GM19324 (cell line): ENCODE measurements around the gene SMR3A.
A peak's percentile ranks its signal among the peaks of the same experiment; 100 is the strongest.

Experiments used
- ATAC-seq: cut with Tn5 transposase; IDR thresholded peaks from one replicate; pipeline ENCODE4 v1.9.1; 2021; ENCODE audit warnings: mild to moderate bottlenecking, moderate library complexity; ENCODE audit not compliant: unreplicated experiment, low FRiP score

Gene SMR3A

GRCh38 chr4:70360460-70360859, at the start of gene SMR3A:
SMR3A (plus strand) TSS chr4:70360760; CDS start chr4:70362116, 1,356 bp downstream.
- ATAC-seq, result no peak

DNA sequence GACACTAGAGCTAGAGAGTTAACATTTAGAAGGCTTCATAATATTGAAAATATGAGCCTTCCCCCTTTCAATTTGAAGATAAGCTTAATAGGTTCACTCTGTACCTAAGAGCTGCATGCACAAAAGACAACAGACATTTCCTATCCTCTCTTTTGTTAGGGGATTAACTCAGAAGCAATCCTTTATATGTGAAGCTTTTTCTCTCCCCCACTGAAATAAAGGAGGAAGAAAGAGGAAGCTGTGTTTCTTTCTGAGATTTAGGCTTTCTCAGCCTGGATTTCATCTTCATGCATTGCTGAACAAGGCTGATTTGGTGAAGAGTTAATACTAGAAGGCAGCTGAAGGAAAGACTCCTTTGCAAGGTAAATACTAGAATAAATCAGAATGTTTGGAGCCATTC, 46.8 kb upstream of the SMR3A start:
- ATAC-seq, result no peak

DNA sequence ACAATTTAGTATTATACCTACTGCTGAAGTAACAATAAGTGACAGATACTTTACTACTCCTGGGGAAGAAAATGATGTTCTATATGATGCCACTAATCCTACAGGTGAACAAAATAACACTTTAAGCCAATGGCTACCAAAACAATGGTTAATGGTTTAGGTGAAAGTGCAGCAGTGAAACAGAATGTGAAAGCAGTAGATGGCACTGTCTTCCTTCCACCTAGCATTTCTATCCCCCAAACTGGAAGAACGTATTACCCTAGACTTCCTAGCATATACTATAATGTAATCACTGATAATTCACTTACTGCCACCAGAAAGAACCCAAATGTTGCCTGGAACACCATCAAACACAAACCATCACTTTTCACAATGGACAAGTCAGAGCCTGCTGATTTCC, 44.6 kb upstream of the SMR3A start:
- peak; percentile 75 for ATAC-seq

DNA sequence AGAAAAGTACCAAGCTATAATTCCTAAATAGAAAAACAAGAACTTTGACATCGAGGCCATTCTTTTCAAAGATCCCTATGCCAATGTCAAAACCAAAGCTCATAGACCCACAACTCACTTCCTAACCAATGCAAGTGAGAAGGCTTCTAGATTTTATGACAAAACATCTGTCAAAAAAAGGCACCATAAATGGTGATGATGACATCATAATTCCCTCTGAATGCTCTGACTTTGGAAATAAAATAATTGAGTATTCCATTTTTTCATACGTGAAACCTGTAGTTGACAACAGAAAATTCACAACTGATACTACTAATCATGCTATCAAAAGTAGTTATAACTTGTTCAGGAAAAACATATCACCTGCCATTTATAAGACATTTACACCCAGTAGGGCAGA, 34.5 kb upstream of the SMR3A start:
- no peak for ATAC-seq

DNA sequence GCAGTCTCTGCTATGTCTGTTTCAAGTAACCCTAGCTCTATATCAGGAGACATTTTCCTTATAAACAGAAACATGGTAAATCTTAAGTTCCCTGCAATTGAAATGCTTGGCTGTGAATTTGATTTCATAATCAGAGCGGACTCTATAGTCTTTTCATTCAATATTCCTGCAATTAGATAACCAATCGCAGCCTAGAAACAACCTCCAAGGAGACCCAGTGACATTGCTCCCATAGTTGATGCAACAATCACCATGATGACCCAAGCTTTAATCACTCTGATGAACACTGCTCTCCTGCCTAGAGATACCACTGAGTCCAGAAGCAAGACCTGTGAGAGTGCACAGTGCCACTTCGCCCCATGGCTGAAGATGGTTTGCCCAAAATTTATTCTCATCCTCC, 25.9 kb upstream of the SMR3A start, which contains the start of gene CABS1:
Gene CABS1, plus strand, starts transcription at position 301 of the 400 bp plus-strand sequence. Its CDS starts 59 bp downstream, at position 360.
- no peak for ATAC-seq

GRCh38 chr4:70336043-70336442, 24.5 kb upstream of the SMR3A start:
- ATAC-seq, result no peak

GRCh38 chr4:70337886-70338420, 22.6 kb upstream of the SMR3A start:
- no peak for ATAC-seq

GRCh38 chr4:70356185-70356584, 4.4 kb upstream of the SMR3A start:
- no peak for ATAC-seq

DNA sequence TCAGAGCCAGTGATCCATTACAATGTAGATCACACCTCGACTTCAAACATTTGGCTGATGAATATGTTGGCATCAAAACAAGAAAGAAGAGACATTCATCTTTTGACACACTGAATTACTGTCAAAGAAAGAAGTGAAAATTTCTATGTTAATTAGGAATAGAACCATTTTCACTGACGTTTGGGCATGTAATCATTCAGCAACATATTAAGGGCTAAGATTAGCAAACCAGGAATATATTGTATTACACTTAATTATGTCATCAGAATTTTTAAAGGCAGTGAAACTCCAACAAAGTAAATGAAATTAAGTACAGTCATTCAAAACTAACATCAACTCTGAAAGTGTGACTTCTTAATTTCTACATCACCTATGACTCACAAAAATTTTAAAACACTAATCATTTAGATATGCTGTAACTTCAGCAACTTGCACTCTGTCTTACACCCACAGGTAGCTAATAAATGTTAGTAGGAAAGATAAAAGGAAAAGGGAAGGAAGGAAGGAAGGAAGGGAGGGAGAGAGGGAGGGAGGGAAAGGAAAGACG, 1.4 kb upstream of the SMR3A start:
- ATAC-seq, result no peak

DNA sequence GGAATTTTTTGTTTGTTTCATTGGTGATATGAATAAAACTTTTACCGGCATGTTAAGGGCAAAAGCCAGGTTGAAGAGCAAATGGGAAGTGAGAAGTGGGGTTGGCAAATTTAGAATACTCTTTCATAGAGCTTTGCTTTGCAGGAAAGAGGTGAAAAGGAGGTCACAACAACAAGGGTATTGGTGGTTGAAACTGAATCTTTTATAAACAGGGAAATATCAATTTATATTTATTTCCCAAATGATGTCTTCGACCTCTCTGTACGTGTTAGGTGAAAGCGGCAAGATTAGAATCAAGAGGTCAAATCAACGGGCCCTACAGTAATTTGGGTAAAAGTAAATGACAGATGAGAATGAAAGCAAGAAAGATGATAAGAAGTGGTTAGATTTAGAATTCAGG, 3.4 kb downstream of the SMR3A start:
- peak; percentile 65 for ATAC-seq

DNA sequence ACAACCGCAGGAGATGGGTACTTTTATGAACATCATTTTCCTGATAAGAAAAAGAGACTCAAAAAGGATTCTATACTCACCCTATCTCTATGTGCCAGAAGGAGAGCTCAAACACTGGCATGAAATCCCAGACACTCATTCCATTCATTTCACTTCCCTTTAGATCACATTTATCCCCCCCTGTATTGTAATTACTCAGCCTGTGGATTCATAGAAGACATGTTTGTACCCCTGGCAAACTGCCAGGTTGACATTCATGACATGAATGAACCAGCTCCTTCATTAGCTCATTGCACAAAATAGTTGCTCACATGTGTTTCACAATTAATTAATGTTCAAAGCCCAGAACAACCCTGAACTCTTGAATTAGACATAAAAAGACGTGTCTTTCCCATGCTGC, 4.9 kb downstream of the SMR3A start:
- no peak for ATAC-seq

GRCh38 chr4:70367813-70368212, 7.3 kb downstream of the SMR3A start:
- no peak for ATAC-seq

DNA sequence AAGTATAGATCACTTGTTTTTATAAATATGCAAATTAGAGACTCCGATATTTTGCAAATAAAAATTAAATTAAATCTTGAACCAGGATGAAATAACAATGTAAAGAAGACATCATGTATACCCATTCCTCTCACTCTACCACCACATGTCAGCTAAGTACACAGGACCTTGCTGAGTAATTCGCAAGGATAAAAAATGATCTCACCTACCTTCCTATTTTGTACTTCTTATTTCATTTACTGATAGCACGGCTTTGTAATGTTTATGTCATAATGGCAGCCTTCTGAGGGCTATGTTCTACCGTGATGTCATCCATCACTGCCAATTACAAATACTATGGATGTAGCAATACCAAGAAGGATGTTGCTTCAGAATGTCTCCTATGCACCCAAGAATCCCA, 11.4 kb downstream of the SMR3A start:
- no peak for ATAC-seq

GRCh38 chr4:70372760-70373159, 12.2 kb downstream of the SMR3A start:
- ATAC-seq, result no peak

DNA sequence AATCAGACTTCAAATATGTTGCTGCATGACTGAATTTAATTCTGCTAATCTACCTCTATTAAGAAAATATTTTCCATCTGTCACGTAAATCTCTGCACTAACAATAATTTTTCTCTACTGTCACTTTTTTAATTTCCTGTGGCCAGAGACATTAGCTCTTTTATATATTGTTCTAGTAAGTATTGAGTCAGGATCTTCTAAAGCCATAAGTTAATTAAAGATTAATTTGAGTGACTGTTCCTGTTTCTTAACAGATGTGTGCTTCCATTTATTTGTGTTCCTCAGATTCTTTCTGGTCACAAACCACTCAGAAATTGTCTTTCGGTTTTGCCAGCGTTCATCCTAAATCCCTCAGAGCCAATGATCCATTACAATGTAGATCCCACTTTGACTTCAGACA, 20.0 kb downstream of the SMR3A start:
- ATAC-seq, result no peak

DNA sequence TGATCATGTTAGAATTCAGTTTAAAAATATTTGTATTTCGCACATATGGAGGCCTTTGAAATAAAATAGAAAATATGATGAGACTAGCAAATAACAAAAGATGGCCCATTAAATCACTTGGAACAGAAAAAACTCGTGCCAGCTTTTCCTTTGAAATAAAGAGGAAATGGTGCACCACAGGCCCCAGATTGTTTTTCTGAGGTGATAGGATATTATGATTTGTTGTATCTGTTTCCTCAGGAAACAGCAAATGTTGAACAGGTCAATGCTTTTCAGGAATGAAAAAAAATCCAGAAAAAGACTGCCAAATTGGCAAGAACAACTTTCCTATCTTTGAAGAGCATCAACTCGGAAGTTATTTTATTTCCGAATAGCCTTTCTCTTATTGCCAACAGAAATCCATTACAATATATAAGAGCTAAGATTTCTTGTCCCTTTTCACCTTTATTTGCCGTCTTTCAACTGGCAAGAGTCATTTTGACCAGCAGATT, 22.2 kb downstream of the SMR3A start, which contains the start of gene SMR3B:
Gene SMR3B, plus strand, starts transcription at position 441 of the 491 bp plus-strand sequence. CDS start 1,380 bp downstream, outside the sequence.
- no peak for ATAC-seq

- ATAC-seq, result peak; percentile 74
Measured at GRCh38 chr4:70392057-70392776, 31.7 kb downstream of the SMR3A start.

DNA sequence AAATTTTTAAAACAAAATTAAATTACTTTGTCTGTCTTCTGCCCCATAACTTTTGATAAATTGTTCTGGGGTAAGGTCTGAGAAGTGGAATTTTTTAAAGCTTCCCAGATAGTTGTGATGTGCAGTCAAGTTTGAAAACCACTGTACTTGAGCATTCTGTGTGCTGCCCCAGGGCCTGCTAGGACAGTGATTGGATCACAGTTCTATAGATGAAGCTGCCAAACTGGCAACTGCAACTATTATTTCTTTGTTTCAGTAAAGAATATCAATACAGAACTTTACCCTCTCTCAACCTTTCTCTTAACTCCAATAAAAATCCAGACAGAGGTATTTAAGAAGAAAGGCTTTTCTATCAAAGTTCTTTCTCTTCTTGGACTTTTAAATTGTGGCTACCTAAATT, 37.0 kb downstream of the SMR3A start, which contains the start of gene OPRPN:
Gene OPRPN, plus strand, starts transcription at position 361 of the 400 bp plus-strand sequence. CDS start 1,346 bp downstream, outside the sequence.
- no peak for ATAC-seq

- peak; percentile 72 for ATAC-seq
Measured at GRCh38 chr4:70399319-70399718, 38.8 kb downstream of the SMR3A start.

DNA sequence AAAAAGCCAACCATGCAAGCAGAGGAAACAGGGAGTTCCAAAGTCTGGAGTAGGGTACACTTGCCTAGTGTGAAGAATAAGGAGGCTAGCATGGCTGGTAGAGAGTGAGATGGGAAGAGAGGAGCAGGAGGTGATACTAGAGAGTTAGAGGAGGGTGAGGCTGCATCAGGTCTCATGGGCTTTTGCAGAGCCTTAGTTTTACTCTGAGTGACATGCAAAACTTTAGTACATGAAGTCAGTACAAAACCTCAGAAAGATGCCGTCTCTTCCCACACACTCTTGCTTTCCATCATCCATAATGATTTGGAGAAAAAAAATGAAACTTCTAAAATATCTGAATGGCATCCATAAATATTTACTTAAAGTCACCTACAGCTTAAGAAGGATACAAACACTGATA, 42.2 kb downstream of the SMR3A start:
- ATAC-seq, result no peak

- ATAC-seq, result peak; percentile 46
Measured at GRCh38 chr4:70405765-70406164, 45.2 kb downstream of the SMR3A start.
